Amygdala (tissue), 56 donors: Measurements from ENCODE around the gene HYAL2.
"Not testable (repeated sequence)": the region's sequence is repeated elsewhere in the genome, so short reads cannot be mapped to it uniquely, and the experiment has no call there.

Experiments used
- DNase-seq, 56 donors: peaks; one replicate each; lab custom pipeline; 2025; lab: John Stamatoyannopoulos, UW

HYAL2 gene

DNA sequence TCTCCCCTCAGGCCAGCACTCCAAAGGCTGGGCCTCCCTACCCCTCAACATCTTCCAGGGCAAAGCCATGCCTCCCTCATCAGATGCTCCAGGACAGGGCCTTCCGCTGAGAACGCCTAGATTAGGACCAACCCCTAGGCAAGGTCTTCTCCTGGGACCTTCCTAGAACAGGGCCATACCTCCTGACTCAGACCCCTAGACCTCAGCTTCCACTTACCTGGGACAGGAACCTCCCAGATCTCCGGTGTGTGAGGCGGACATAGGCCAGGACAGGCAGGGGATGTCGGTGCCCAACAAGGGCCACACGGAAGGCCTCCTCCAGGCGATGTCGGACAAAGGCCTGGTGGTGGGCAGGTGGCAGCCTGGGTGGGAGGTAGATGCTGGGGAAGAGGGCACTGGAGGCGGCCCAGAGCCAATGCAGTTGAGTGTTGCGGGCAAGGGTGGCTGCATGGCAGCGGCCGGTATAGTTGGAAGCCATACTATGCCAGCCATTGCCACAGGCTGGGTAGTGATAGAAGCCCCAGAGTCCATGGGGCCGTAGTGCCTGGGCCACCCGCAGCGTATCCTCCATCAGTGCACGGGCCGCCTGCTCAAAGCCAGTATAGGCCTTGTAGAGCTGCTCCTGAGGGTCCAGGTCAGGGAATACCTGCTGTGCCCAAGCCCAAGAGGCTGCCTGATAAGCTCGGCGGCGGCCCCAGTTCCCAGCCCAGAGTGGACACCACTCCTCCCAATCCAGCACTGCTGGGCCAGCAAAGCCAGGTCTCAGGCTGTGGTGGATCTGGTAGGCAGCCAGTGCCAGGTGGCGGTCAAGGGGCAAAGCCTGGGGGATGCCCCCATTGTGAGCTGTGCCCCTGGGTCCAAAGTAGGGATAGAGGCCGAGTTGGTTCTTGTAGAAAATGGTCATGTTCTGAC is 27.8 kb downstream of the HYAL2 start:
- DNase-seq = no peak

DNA sequence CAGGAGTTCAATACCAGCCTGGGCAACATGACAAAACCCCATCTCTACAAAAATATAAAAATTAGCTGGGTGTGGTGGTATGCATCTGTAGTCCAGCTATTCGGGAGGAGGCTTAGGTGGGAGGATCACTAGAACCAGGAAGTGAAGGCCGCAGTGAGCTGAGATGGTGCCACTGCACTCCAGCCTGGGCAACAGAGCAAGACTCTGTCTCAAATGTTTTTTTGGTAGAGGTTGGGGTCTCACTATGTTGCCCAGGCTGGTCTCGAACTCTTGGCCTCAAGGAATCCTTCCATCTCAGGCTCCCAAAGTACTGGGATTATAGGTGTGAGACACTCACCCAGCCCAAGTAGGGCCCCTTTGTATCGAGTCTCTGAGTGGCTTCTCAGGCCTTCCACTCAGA is 28.5 kb downstream of the HYAL2 start:
- no peak for DNase-seq

DNA sequence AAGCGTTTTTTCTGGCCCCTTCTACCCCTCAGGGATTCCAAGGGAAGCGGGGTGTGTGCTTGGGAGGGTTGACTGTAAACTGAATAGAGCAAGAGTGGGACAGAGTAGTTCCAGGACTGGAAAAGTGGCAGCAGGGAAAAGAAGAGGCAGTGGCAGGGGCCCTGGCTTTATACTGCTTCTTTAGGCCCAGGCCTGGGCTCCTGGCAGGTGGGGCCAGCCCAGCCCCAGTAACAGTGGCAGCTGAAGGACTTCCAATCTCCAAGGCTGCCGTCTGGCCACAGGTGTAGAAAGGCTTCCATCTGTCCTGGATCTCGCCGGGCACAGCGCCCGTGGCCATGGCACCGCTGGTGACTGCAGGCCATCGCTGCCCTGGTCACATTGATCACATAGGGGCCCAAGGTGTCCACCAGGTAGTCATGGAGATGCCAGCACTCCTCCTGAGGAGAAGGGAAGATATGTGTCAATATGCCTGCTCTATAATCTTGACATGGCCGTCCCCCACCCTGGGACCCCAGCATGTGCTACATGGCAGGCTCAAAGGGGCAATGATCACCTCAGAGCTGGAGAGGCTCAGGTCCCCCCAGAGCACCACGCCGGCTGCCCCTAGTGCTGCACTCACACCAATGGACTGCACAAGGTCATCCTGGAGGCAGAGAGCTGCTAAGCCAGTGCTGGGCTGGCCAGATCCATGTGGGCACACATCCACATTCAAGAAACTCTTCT is 29.3 kb downstream of the HYAL2 start:
- no peak for DNase-seq

DNA sequence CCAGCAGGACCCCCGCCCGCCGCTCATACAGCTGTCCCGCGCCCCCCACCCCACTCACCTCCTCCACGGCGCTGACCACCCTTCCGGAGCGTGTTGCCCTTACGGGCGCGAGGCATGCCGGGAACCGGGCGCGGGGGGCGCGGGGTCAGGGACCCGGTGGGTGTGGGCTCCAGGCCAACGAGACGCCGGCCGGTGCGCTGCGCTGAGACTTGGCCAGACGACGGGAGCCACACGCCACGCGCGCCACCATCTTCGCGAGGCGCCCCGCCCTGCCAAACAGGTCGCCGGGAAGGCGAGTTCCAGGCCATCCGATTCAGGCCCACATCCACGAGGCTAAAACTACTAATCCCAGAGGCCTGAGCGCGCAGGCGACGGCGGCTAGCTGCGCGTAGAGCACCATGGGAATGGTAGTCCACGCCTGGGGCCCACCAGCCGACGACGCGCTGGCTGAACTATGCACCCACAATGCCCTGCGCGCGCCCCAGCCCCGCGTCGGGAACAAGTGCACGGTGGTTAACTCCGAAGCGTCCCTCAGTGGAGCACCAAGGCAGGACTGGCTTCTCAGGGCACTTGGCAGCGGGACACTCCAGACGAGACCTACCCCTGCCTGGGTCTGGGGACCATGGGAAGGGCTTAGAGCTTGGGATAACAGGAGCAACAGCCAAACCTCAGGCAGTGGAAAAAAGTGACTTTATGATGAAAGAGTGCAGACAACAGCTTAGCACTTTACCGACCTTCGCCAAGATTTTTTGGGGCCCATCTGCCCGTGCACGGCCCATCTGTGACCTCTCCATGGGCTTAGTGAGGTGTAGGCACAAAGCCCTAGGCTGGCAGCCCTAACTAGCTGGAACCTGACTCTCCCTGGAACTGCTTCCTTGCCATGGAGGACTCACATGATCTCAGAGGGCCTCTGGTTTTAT is 30.1 kb downstream of the HYAL2 start, which contains the start of gene IFRD2:
TSS of gene IFRD2 (minus strand) at position 271 of the 920 bp plus-strand sequence. CDS start at position 116, 155 bp downstream.
- DNase-seq = peak; percentile 61 to 99 (median 97)

DNA sequence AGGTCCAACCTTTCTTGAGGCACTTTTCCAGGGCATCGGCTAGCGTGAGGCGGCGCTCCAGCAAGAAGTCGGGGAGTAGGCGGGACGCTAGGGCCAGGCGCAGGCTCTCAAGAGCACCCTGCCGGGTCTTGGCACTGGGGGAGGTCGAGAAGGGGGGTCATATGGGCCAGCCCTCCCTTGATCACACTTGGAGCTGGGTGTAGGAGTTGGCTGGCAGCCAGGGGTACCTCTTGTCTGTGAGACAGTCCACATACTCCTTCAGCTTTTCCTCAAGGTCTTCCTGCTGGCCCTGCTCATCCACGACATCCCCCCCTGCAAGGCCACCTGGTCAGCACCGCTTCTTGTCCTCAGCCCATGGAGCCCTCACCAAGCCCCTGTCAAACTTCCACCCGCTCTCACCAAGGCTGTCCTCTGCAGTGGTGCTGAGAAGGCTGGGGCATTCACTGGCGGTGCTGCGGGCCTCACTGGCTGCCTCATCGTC is 32.3 kb downstream of the HYAL2 start:
- DNase-seq = peak in 1 of 56 donors; percentile 29

DNA sequence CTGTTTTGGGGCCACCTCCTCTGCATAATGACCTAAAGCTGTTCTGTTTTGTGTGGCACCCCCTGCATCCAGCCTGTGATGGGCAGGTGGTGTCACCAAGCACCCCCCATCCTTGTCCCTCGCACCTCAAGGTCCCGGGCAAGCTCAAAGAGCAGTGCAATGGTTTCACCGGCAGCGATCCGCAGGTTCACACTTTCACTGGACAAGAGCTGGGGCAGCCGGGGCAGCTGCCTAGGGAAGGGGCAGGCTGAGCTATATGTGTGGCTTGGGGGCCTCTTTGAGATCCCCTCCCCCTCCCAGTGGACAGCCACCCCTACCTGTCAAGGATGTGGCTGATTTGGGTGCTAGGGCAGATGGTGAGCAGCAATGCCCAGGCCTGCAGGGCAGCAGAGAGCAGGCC is 33.4 kb downstream of the HYAL2 start:
- DNase-seq = no peak

DNA sequence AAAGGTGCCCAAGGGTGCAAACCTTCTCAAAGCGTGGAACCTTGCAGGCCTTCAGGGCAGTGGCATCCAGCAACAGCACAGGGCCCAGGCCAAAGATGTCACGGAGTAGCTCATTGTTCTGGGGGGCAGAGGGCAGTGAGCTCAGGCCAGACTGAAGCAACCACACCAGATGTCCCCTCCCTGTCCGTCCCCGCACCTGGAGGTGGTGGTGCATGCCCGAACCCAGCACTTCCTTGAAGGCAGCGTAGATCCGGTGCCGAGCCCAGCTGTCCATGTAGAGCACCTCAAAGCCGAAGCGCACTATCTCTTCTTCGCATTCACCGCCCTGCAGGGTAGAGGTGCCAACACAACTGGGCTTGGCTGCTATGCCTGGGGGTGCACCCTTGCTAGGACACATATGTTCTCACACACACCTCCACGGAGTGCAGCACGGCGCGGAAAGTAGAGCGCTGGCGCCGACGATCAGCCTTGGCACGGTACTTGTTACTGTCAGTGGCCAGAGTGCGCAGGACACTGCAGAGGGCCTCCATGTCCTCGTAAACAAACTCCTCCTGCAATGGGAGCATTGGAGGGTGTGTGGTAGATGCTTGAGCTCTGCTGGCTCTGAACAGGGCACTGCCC is 34.0 kb downstream of the HYAL2 start:
- no peak for DNase-seq

DNA sequence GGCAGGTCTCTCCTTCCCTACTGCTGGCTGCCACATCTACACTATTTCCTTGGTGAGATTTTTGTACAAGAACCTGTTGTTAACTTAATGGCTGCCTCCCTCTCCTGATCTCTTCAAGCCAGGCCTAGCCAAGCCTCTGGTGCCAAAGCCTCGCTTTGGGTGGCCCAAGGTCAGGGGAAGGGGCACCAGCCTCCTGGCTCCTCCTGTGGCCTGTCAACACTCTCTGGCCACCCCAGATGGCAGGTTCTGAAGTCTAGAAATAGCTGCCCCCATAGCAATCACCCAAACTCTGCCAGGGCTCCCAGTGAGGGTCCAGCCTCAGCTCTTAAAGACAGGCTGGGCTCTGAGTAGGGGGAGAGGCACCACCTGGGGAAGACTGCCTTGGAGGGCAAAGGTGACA is 35.3 kb downstream of the HYAL2 start:
- no peak for DNase-seq

DNA sequence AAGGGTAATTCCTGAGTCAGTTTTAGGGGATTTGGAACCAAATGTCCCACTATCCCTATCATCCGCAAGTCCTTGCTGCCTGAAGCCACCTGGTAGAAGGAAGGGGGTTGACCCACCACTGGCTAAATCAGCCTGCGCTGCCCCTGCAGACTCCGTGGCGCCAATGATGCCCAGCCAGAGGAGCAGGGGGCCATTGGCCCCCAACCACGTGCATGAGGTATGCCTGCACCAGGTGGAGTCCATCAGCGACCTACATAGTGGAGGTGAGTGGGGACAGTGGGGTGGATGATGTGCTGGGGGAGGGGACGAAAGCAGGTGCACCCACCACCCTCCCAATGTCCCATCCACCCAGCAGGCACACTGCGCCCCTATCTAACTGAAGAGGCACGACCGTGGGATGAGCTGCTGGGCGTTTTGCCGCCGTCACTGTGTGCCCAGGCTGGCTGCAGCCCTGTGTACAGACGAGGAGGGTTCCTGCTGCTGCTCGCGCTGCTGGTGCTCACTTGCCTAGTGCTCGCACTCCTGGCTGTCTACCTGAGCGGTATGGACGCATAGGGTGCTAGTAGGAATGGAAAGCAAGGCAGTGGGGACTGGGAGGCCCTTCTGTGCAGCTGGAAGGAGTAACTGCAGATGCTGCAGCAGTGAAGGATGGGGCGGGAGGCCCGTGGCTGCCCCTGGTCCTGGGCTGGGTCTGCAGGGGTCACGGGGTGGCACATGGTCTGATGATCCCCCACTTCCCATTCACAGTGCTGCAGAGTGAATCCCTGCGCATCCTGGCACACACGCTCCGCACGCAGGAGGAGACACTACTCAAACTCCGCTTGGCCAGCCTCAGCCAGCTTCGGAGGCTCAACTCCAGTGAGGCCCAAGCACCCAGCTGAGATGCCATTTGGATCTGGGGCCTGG is 36.0 kb downstream of the HYAL2 start:
- no peak for DNase-seq

DNA sequence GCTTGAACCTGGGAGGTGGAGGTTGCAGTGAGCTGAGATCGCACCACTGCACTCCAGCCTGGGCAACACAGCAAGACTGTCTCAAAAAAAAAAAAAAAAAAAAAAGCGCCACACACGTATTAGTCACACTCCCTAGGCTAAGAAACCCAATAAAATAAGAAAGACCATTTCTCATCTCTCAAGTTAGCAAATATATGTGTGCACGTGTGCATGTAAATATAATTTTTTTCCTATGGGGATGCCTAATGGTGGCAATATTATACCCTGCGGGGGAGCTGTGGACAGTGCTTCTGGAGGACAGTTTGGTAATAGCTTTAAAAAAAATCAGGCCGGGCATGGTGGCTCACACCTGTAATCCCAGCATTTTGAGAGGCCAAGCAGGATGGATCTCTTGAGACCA is 38.4 kb downstream of the HYAL2 start:
- not testable (repeated sequence) for DNase-seq

DNA sequence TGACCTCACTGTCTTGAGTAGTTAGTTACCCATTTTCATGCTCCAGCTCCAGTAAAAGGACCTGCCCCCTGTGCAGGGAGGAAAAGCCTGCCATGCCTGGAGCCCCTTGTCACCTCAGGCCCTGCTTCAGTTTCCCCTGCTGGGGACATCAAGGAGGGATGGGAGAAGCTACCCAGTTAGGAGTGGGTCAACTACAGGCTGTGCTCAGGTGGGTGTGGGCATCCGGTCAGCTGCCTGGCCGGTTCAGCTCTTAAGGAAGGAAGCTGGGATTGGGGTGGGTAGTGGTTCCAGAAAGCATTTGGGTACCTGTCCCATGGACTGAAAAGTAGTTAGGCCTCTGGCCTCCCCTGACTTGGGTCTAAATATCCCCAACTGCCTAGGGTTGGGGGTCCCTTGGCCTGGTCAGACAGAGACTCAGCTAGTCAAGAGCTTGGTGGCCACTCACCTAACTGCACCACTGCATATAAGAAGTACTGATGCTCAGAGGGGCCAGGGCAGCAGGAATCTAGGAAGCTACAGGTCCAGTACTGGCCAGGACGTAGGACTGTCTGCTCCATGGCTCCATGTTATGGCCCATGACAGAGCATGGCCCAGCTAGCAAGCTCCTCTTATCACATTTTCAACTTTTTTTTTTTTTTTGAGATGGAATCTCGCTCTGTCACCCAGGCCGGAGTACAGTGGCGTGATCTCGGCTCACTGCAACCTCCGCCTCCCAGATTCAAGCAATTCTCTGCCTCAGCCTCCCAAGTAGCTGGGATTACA is 43.1 kb downstream of the HYAL2 start:
- no peak for DNase-seq

DNA sequence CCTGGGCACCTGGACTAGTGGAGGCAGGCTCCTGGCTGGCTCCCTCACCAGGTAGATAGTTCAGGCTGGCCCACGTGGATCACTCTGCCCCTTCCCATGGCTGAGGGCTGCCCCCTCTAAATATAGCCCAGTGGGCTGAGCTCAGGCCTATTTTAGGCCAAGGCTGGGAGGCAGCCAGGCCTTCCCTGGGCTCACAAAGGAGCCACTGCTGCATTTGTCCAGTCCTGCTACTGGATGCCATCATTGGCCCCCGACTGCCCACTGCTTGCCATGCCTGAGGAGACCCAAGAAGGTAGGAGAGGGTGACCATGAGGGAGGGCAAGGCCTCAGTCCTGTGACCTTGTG is 43.7 kb downstream of the HYAL2 start, which contains the start of gene LSMEM2:
TSS of gene LSMEM2 (plus strand) at position 208 of the 345 bp plus-strand sequence. CDS start at position 235, 27 bp downstream.
- peak in 19 of 56 donors; percentile 22 to 70 (median 55) for DNase-seq

DNA sequence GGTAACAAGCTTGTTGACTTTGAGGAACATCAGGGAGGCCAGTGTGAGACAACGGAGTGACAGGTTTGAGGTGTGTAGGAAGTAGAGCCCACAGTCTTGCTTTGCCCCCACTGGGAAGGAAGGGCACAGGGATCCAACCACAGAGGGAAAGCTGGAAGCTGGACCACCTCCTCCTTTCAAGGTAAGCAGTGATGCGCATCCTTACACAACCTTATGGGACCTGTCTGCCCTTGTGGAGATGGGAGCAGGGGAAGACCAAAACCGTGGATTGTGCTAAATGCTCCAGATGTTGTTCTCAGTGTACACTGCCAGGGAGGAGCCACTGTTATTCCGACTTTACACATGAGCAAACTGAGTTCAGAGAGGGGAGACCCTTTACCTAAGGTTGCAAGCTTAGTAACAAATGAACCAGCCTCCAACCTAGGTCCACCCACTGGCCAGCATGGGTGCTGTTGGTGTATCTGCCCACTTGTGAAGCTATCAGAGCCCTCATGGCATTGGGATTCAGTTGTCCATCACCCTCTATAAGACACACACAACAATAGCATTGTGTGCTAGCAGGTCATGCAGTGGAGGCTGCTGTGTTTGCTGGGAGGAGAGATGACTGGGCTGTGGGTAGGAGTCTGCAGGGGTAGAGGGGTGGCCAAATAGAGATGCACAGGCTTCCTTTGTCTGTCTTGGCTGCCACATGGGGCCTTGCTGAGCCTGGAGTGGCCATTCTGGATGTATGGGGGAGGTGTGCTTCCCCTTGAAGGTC is 44.2 kb downstream of the HYAL2 start:
- DNase-seq = peak in 21 of 56 donors; percentile 26 to 70 (median 55)

DNA sequence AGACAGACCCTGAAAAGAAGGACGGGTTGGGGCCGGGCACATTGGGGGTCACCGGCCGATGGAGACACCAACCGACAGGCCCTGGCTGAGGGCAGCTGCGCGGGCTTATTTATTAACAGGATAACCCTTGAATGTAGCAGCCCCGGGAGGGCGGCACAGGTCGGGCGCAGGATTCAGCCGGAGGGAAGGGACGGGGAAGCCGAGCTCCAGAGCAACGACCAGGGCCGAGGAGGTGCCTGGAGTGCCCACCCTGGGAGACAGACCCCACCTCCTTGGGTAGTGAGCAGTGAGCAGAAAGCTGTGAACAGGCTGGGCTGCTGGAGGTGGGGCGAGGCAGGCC is 45.8 kb downstream of the HYAL2 start:
- no peak for DNase-seq

DNA sequence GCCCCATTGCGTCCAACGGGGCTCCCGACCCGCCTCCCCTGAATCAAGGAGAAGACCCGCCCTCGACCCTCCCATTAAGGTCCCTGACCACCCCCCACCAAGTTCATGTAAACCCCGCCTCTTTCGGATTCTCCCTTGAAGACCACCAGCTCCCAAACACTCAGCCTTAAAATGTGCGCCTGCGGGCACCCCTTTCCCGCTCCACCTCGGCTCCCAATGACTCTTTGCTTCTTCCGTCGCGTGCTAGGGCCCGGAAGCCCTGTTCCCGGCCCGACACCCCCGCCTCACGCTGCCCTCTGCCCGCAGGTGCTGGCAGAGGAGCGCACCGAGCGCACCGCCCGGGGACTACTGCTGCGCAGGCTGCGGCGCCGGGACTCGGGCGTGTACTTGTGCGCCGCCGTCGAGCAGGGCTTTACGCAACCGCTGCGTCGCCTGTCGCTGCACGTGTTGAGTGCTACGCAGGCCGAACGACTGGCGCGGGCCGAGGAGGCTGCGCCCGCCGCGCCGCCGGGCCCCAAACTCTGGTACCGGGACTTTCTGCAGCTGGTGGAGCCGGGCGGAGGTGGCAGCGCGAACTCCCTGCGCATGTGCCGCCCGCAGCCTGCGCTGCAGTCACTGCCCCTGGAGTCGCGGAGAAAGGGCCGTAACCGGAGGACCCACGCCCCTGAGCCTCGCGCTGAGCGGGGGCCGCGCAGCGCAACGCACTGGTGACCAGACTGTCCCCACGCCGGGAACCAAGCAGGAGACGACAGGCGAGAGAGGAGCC is 46.4 kb downstream of the HYAL2 start:
- DNase-seq = no peak

DNA sequence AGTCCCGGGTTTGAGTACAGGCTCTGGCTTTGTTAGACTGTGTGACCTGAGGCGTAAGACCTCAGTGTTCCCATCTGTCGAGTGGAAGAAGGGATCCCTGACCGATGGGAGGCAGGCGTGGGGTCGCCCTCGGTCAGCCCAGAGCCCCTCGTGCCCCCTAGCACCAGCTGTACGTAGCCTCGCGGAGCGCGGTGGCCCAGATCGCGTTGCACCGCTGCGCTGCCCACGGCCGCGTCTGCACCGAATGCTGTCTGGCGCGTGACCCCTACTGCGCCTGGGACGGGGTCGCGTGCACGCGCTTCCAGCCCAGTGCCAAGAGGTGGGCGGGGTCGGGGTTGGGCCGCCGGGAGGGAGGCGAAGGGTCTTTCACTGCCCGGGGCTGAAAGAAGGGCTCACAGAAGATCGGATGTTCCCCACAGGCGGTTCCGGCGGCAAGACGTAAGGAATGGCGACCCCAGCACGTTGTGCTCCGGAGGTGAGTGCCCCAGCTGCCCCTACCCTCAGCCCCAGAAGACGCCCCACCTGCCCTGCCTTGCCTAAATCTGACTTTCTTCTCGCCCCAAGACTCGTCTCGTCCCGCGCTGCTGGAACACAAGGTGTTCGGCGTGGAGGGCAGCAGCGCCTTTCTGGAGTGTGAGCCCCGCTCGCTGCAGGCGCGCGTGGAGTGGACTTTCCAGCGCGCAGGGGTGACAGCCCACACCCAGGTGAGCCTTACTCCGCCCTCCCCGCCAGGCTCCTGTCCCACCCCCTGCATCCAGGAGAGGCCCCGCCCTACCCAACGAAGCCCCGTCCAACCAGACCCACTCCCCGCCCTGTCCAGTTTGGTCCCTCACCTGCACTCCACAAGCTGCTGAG is 47.2 kb downstream of the HYAL2 start:
- no peak for DNase-seq
